HepG2 (cell line): Measurements from ENCODE around the gene RPE65.

Experiments used
- BRD4 ChIP-seq: sonication (generic); formaldehyde crosslinking; IDR thresholded peaks from 2 replicates; pipeline ENCODE4 v1.4.0; 2020; ENCODE audit warnings: missing genetic modification reagents
- CTCF ChIP-seq: sonication (generic); formaldehyde crosslinking; IDR thresholded peaks from 2 replicates; pipeline ENCODE4 v1.5.0; 2020; ENCODE audit warnings: mild to moderate bottlenecking, missing genetic modification reagents, moderate library complexity
- EED ChIP-seq: sonication (generic); formaldehyde crosslinking; IDR thresholded peaks from 2 replicates; pipeline ENCODE4 v1.5.0; 2020; ENCODE audit warnings: mild to moderate bottlenecking, missing genetic modification reagents
- KDM4B ChIP-seq: sonication (generic); formaldehyde crosslinking; IDR thresholded peaks from 2 replicates; pipeline ENCODE4 v1.4.0; 2020; ENCODE audit warnings: missing genetic modification reagents
- MAZ ChIP-seq, 2 experiments: sonication (generic) in 1 of 2; formaldehyde crosslinking in 1 of 2; IDR thresholded peaks; 2 replicates each; pipeline versions ENCODE4 v1.5.0 to v1.6.1; 2012 to 2020; ENCODE audit warnings: low read depth in 2 of 2, mild to moderate bottlenecking in 2 of 2, borderline replicate concordance in 1 of 2, improper control_type of control experiment in 1 of 2, low read length in 1 of 2, missing genetic modification reagents in 1 of 2, moderate library complexity in 1 of 2
- NBN ChIP-seq: fragments of 450-650 bp; conservative IDR thresholded peaks from 2 replicates; pipeline ENCODE4 v1.6.1; 2017
- NFYB ChIP-seq: sonication (generic); formaldehyde crosslinking; IDR thresholded peaks from 2 replicates; pipeline ENCODE4 v1.4.0; 2020; ENCODE audit warnings: missing genetic modification reagents
- PATZ1 ChIP-seq: sonication (generic); formaldehyde crosslinking; IDR thresholded peaks from 2 replicates; pipeline ENCODE4 v1.4.0; 2020; ENCODE audit warnings: missing genetic modification reagents
- PHF20 ChIP-seq: sonication (generic); formaldehyde crosslinking; IDR thresholded peaks from 2 replicates; pipeline ENCODE4 v1.5.0; 2020; ENCODE audit warnings: mild to moderate bottlenecking, missing genetic modification reagents
- ZBTB34 ChIP-seq: sonication (generic); formaldehyde crosslinking; IDR thresholded peaks from 2 replicates; pipeline ENCODE4 v1.8.0; 2022; ENCODE audit warnings: mild to moderate bottlenecking, missing genetic modification reagents
- ZNF263 ChIP-seq: sonication (generic); formaldehyde crosslinking; IDR thresholded peaks from 2 replicates; pipeline ENCODE4 v1.4.0; 2020; ENCODE audit warnings: missing genetic modification reagents

- TF ChIP-seq NFYB (CRISPR knock-in tag) (no peak), MAZ (IDR thresholded peaks at IDR 0.05; ENCODE audit: borderline replicate concordance, low read depth, low read length) (no peak), MAZ (CRISPR knock-in tag; IDR thresholded peaks at IDR 0.05; ENCODE audit: low read depth) (no peak), ZNF263 (CRISPR knock-in tag) (no peak), NBN (no peak), PATZ1 (CRISPR knock-in tag) (no peak), BRD4 (CRISPR knock-in tag) (no peak), KDM4B (CRISPR knock-in tag) (no peak), EED (CRISPR knock-in tag) (no peak), CTCF (CRISPR knock-in tag) (no peak), ZBTB34 (no peak), PHF20 (CRISPR knock-in tag) (no peak)
These were observed 23.3 kb upstream of the RPE65 start for GRCh38 chr1:68473060-68473459.
